ENCODE measurements around the gene TREML4. TPM values are rescaled to one million over a fixed set of nuclear protein-coding genes. Genes with fewer than 3 reads are reported as not detected.
"Not testable (repeated sequence)": the region's sequence is repeated elsewhere in the genome, so short reads cannot be mapped to it uniquely, and the experiment has no call there.

Gene TREML4, protein sequence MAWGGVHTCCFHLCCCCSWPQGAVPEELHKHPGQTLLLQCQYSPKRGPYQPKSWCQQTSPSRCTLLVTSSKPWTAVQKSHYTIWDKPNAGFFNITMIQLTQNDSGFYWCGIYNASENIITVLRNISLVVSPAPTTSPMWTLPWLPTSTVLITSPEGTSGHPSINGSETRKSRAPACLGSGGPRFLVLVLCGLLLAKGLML
- not detected for total RNA-seq

DNA sequence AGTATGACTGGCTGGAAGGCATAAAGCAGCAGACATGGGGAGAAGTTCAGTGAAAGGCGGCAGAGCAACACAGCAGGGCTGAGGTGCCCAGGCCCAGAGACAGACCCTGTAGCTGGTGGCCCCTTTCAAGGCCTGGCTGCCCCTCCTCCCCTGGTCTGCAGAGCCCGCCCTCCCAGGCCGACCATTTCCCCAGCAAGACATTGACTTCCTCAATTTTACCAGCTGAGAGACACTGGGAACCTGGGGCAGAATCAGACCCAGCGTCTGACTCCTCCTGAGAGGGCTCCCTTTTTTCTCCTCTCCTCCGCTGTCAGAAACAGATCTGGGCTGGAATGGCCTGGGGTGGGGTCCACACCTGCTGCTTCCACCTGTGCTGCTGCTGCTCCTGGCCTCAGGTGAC, at the start of gene TREML4:
TSS of gene TREML4 (plus strand) at position 254 of the 400 bp plus-strand sequence. CDS start at position 333, 79 bp downstream.
- ATAC-seq = no peak

DNA sequence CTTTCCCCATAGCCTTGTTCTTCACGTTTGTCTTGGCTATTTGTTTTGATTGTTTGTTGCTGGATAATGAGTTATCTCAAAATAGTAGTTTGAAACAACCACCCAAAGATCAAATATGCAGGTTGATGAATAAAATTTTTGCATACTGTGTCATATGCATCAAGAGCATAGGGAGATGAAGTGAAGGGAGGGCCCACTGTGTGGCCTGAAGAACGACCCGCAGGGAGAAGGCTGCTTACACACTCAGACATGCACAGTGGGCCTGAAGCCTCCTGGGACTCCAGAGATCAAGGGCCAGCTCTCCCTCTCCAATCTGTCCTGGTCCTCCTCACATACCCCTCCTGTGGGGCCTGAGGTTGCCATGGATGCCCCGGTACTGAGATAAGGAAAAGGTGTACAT, 49.0 kb upstream of the TREML4 start:
- no peak for ATAC-seq

DNA sequence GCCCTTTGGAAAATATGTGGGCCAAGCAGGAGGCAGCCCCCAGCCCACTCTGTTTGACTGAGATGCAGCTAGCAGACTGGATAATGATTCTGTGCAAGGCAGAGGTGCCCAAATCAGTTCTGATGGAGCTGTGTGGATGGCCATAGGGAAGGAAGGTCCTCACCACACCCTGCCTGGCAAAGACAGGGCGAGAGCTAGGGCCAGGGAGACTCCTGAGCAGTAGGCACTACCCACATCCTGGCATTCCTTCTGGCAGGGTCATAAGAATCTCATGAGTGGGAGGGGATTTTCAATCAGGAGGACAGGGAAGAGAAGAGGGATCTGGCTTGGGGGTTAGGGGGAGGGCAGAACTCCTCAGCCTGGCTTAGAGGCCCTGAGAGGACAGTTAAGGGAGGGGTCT, 46.6 kb upstream of the TREML4 start:
- ATAC-seq = no peak

DNA sequence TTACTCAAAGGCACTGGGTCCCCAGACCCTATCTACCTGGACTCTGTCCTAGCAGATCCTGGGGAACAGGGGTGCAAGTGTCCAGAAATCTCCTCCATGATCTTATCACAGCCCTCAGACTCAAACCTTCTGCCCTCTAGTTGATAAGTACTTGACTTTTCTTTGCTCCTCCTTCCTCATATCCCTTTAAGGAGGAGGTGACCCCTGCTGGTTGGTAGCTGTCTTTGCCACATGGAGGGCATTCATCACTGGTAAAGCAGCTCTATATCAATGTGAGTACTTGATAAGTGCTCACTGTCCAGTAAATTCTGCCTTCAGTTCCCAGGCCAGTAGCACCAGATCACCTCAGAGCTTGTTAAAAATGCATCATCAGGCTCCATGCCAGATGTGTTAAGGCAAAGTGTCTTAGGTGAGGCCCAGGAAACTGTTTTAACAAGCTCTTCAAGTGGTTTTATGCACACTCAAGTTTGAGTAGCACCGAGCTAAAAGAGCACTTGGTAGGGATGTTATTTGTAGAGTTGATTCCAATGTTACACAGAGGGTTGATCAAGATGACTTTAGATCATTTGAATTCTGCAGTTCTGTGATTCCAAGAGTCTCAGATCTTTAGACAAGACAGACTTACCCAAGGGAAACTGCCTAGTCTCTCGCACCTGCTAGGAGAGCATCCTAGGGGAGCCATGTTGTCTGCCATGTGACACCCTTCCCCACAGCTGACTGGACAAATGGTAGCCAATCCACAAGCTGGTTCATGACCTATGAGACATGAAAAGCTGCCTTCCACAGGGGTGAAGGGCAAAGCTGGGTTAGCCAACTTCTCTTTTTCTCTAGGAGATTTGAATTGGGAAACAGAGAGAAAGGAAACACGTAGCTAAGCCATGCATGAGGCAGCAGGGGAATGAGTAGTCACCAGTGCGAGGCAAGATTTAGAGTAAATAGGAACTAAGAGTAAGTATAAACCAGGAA, 45.8 kb upstream of the TREML4 start:
- peak; percentile 73 for ATAC-seq

DNA sequence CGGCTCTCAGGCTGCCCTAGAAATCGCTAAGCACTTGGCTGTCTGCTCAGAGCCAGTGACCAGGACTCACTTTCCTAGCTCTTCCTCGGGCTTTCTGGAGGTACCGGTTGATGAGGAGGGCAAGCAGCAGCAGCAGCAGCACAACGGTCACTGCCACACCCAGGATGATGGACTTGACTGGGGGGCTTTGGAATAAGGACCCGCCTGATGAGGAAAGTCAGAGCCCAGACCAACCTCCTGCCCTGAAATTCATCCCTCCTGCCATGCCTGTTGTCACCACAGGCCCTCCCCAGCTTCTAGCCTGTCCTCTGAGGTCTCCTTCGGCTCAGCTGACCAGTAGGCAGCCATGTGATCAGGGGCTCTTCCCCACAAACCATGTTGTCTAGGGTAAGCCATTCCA, 43.4 kb upstream of the TREML4 start:
- ATAC-seq = no peak

DNA sequence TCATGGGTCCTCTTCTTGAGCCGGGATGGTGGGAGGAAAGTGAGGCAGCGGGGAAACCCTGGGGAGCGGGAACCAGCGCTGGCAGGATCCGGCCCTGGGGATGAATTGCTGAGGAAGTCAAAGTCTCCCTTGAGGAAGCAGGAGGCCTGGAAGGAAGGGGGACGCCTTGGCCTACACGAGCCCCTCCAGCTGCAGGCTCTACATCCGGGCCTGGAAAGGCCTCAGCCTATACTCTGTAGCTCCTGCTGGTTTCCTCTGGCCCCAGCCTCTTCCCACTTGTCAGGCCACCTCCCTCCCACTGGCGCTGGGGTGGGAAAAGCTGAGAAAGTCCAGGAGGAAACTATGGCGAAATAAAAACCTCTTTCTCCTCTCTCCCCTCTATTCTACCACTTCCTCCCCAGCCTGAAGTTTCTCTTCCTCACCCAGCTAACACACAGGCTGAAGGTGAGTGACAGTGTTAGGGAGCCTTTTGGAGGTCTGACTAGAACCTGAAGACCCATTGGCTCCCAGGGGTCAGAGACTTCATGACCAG, 42.1 kb upstream of the TREML4 start:
- no peak for ATAC-seq

DNA sequence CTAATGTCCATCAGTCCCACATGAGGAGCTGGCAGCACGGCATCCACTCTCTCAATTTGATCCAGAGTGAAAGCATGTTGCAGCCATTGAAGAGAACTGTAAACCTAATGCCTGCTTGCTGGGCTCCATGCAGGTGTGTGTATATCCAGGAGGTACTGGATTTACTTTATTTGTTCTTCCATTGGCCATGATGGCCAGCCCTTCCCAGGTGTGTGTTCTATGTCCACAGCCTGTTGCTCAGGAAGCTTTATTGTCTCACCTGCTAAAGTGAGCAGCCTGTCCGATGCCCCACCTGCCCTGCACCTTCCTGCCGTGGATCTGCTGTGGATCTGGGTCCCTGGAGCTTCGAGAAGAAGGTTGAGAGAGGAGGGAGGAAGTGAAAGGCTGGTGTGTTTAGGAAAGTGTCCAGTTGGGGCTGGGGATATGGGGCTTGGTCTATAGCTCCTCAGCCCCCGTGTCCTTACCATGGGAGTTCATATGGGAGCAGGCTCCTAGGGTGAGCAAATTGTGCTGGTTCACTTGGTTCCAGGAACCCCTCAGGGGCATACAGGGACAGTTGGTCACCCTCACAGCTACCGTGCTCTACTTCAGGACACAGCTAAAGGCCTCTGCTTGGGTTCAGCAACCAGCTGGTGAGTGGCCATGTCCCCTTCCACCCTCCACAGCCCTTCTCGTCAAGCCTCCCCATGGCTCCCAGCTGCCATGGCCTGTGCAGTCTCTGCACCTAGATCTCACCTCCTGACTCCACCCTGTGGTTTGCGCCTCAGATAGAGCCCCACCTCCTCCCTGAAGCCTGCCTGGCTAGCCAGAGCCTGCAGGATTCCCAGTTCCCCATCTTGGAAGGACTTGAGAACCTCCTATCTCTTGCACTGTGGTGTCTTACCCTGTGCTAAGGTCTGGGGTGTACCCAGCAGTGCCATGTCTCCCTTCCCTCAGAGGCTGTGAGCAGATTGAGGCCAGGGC, 39.9 kb upstream of the TREML4 start:
- ATAC-seq = no peak

DNA sequence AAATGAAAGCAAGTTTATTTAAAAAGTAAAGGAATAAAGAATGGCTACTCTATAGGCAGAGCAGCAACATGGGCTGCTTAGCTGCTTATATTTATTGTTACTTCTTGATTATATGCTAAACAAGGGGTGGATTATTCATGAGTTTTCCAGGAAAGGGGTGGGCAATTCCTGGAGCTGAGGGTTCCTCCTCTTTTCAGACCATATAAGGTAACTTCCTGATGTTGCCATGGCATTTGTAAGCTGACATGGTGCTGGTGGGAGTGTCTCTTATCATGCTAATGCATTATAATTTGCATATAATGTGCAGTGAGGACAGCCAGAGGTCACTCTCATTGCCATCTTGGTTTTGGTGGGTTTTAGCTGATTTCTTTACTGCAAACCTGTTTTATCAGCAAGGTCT, 39.1 kb upstream of the TREML4 start:
- ATAC-seq = not testable (repeated sequence)

DNA sequence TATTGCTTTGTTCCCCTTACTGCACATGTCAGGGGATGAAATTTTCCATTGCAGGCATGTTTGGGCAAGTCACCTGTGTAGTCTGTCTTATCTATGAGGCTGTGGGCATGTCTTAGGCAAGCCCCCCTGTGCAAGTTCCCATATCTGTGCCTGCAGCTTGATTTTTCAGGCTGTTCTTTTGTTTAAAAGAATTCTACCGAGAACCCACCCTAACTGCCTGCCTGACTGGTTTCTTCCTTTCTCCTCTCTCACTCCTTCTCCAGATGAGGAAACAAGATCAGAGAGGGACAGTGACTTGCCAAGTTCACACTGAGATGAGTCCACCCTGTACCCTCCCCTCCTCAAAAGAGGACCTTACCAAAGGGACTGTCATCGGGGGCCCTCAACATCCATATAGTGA, 38.2 kb upstream of the TREML4 start:
- no peak for ATAC-seq

DNA sequence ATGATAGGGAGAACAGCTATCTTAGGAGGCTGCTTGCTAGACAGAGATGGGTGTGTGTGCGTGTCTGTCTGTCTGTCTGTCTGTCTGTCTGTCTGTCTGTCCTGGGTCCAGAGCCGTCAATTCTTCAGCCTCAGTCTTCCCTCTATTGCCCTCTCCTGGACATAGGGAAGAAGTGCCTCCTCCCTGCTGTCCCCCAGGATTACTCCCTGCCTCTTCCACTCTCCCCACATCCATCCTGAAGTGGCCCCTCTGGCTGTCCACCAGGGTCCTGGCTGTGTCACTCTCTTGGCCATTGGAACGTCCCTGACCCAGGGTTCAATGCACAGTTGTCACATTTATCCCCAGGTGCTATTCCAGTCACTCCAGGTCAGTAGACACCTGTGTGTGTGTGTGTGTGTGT, 37.4 kb upstream of the TREML4 start:
- ATAC-seq = no peak

DNA sequence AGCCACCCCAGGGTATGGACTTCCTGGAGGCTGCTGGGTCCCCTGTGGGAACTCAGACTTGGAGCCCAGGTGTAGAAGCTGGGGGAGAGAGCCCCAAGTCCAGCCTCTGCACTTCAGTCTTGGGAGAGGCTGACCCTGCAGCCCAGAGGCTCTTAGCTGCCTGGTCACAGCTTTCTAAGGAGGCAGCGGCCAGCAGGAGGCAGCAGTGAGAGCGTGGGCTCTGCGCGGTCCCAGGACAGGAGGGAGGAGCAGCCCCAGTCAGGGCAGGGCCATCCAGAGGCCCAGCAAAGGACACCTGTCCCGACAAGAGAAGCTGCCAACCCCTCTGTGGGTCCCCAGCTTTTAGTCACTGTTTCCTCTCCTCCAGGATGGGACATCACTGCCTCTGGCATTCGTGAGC, 36.6 kb upstream of the TREML4 start:
- no peak for ATAC-seq

DNA sequence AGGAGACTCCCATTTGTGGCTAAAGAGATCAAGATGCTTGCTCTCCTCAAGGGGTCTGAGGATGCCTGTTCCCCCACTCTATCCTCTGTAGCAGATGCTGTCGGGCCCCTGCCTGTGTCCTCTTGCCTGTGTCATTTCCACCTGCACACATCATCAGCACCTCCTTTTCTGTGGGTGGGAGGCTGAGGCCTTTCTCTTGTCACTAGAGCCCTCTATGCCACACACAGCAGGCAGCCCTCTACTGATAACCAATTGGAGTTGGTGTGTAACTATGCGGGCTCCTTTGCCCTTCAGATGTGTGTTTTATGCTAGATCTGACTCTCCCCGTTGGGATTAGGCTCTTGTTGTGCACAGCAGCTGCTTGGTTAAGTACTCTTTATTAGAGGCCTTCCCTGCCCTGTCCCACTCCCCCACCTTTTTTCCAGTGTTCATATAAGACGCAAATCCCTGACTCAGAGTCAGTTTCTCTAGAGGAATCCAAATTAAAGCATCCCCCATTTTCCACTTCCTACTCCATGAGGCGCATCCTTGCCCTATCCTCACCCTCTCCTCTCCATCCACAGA, 34.9 kb upstream of the TREML4 start:
- ATAC-seq = no peak

DNA sequence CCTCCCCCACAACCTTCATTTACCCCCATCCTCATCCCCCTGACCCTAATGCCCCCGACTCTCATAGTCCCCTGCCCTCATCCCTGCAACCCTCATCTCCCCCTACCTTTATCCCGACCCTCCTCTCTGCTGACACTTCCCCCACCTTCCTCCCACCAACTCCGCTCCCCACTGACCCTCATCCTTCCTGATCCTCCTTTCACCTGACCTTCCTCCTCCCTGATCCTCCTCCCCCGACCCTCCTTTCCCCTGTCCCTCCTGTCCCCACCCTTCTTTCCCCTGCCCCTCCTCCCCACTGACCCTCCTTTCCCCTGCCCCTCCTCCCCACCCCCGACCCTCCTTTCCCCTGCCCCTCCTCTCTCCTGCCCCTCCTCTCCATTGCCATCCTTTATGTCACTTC, 34.3 kb upstream of the TREML4 start:
- no peak for ATAC-seq

DNA sequence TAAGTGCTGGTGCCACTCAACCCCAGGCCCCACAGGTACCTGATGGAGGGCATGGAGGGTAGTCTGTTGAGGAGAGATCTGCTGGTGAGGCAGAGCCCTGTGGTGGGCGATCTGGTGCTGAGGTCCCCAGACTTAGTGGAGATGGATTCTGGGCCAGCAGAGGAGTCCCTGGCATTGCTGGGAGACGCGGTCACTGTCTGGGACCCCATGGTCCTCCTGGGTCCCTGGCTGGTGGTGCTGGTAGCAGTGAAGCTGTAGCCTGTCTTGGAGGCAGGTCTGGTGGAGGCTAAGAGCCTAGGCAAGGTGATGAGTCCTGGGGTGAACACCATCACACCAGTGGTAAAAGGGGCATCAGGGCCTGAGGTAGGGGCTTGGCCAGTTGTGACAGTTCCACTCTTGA, 33.8 kb upstream of the TREML4 start:
- no peak for ATAC-seq

DNA sequence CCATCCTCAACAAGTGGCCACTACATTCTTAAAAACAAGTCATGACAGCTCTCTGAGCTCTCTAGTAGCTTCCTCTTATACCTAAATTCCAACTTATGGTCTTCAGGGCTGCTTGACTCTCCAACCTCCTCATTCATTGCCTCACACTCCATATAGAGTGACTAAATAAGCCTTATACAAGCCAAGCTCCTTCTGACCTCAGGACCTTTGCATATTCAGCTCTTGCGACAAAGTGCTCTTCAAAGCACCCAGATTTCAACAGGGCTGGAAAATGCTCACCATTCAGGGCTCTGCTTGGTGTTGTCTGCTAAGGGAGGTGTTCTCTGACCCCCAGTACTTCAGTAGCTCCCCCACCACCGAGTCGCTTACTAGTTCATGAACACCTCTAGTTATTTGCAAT, 30.9 kb upstream of the TREML4 start:
- no peak for ATAC-seq

DNA sequence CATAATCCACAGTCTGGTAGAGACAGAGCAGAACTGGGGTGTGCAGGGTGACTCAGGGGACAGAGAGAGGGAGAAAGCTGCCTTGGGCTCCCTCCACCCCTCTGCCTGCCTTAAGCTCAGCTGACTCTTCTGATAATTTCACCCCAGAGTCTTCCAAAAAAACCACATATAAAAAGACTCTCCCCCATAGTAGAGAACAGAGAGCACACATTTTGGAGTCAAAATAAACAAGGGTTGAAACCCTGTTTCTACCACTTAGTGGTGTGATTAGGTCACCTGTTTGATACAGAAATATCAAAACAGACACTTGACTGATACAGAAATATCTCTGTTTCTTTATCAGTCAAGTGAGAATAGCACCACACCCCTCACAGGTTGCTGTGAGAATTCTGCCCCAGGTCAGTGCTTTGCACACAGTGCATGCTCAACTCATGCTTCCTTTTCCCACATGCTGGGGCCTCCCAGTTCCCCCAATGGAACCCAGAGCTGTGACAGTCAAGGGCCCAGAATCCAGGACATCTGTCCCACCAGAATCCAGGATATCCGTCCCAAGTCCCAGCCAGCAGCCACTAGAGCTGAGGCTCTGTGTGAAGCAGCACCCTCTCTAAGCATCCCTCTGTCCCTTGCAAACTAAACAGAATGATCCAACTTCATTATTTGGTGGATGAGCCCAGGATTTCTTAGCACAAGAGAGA, 28.4 kb upstream of the TREML4 start:
- no peak for ATAC-seq

DNA sequence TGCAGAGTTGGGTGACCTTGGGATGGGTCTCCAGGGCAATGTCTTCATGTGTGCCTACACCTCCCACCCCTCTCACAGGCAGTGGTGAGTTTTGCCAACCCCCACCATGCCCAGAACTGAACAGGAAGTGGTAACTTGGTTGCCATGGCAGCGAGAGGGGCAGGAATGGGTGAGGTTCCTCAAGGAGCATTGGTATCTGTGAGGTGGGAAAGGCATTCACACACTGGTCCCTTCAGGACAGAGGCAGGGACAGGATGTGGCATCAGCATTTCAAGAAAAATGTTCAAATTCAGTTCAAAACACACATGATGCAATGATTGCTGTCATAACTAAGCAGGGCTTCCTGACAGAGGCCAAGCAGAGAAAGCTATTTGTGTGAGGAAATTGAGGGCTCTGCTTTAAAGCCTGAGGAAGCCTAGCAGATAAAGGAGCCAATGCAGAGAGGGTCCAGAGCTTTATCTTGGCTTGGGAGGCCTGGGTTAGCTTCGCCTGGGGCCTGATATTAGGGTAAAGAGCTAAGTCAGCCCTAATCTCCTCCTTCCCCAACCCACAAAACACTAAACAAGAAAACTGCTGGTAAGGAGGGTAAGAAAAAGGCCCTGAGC, 27.8 kb upstream of the TREML4 start:
- peak; percentile 29 for ATAC-seq

DNA sequence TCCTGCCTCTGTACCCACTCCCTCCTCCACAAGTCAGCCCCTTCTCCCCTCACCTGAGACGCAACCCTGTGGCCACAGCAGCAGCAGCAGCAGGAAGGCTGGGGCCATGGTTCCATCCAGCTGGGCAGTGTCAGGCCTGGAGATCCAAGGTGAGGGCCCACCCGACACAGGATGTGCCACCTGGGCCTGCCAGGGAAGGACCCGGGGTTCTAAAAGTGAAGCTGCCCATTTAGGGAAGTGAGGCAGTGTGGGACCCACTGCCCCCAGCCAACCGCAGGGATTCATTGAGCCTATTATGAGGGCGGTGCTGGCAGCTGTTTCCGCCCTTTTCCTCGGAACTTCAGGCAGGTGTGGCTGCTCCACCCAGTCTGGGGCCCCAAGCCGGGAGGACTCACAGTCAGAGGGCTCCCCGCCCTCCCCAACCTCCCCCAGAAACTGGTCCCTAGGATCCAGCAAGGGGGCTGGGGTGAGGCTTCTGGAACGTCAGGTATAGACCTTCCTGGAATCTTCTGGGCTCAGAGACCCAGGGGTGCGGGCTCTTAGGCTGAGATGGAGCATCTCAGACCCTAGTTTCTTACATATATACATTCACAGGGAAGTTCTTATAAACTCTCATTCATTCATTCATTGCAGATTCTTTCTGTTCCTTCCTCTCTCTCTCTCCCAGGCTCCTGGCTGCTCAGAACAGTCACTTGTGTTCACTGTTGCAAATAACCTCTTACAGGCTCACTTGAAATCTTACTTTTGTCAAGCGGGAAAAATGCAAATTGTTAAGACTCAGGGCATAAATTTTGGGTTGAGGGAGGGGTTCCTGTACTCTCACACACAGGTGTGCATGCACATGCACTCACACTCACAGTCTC, 27.0 kb upstream of the TREML4 start, which contains the start of gene TREML2:
TSS of gene TREML2 (minus strand) at position 249 of the 863 bp plus-strand sequence. CDS start at position 108, 141 bp downstream.
- ATAC-seq = peak; percentile 26

DNA sequence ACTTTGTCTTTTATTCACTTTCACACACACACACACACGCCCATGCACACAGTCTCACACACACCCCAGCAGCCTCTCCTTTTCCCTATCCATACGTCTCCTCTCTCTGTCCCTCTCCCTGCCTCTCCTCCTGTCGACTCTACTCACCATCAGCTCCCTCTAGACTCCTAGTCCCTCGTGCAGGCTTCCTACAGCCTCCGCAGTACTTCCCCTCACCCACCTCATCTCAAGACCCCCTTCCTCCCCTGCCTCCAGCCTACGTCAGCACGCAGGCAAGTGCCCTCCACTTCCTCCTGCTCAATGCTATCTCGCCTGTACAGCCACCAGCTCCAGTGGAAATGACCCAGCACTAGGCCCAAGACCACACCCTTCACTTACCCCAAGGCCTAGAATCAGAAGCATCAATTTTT, 26.4 kb upstream of the TREML4 start:
- ATAC-seq = no peak

DNA sequence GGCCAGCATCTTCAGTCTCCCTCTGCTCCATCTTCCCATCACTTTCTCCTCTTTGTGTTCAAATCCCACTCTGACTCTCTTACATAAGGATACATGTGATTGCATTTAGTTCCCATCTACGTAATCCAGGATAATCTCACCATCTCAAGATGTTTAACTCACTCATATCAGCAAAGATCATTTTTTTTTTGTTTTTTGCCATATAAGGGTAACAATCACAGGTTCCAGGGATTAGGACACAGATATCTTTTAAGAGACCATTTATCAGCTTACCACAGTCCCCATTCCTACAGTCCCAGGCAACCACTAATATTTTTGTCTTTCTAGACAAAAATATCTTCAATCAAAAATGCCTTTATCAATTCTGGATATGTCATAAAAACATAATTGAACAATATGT, 24.0 kb upstream of the TREML4 start:
- ATAC-seq = no peak

Data from esophagus mucosa (tissue), 1 donor.